Mucosa of stomach (tissue), 1 donor: Measurements from ENCODE around the gene CLDN20.

ENCODE experiments used
- H3K27me3 ChIP-seq: one replicate; pipeline ENCODE4 v1.7.0; 2013; ENCODE audit warnings: mild to moderate bottlenecking, low read length; ENCODE audit not compliant: control insufficient read depth, insufficient read depth
- H3K36me3 ChIP-seq: one replicate; pipeline ENCODE4 v1.7.0; 2013; ENCODE audit warnings: low read length; ENCODE audit not compliant: control insufficient read depth, insufficient read depth
- H3K4me1 ChIP-seq: one replicate; pipeline ENCODE4 v1.7.0; 2013; ENCODE audit warnings: mild to moderate bottlenecking, low read length; ENCODE audit not compliant: control insufficient read depth, insufficient read depth
- H3K4me3 ChIP-seq: one replicate; pipeline ENCODE4 v1.7.0; 2013; ENCODE audit warnings: low read length
- H3K9ac ChIP-seq: one replicate; pipeline ENCODE4 v1.7.0; 2013; ENCODE audit warnings: mild to moderate bottlenecking, low read length, moderate library complexity
- H3K9me3 ChIP-seq: one replicate; pipeline ENCODE4 v1.7.0; 2013; ENCODE audit warnings: mild to moderate bottlenecking, low read length, moderate library complexity; ENCODE audit not compliant: control insufficient read depth
- donor health status: Pancreatic carcinoma.

CLDN20 gene

GRCh38 chr6:155317186-155317585 is 53.4 kb downstream of the CLDN20 start:
- Histone ChIP-seq H3K4me3 (no peak overlapping the region), H3K9ac (no peak overlapping the region), H3K9me3 (no peaks in the 10 kb centered on the region), H3K27me3 (no peaks in the 10 kb centered on the region), H3K36me3 (no peaks in the 10 kb centered on the region), H3K4me1 (no peaks in the 10 kb centered on the region)

- H3K4me1 ChIP-seq, result no peaks in the 10 kb centered on the region
- no peaks in the 10 kb centered on the region for H3K27me3 ChIP-seq
- H3K9me3 ChIP-seq, result no peaks in the 10 kb centered on the region
- no peaks in the 10 kb centered on the region for H3K36me3 ChIP-seq
- no peak overlapping the region for H3K9ac ChIP-seq
- H3K4me3 ChIP-seq, result no peak overlapping the region
Measured at GRCh38 chr6:155319902-155320301, 56.1 kb downstream of the CLDN20 start.

- H3K27me3 ChIP-seq, result no peaks in the 10 kb centered on the region
- H3K4me1 ChIP-seq, result peaks cover 8% of the 10 kb centered on the region
- H3K9me3 ChIP-seq, result no peaks in the 10 kb centered on the region
- H3K36me3 ChIP-seq, result no peaks in the 10 kb centered on the region
- no peak overlapping the region for H3K4me3 ChIP-seq
- no peak overlapping the region for H3K9ac ChIP-seq
Measured at GRCh38 chr6:155324172-155324571, 60.4 kb downstream of the CLDN20 start.

- H3K27me3 ChIP-seq, result no peaks in the 10 kb centered on the region
- no peak overlapping the region for H3K9ac ChIP-seq
- no peak overlapping the region for H3K4me3 ChIP-seq
- peaks cover 9% of the 10 kb centered on the region for H3K4me1 ChIP-seq
- H3K36me3 ChIP-seq, result no peaks in the 10 kb centered on the region
- no peaks in the 10 kb centered on the region for H3K9me3 ChIP-seq
Measured at GRCh38 chr6:155324993-155325392, 61.2 kb downstream of the CLDN20 start.

GRCh38 chr6:155325700-155326516 is 62.1 kb downstream of the CLDN20 start:
- no peaks in the 10 kb centered on the region for H3K9me3 ChIP-seq
- no peak overlapping the region for H3K9ac ChIP-seq
- H3K36me3 ChIP-seq, result no peaks in the 10 kb centered on the region
- peaks cover 9% of the 10 kb centered on the region for H3K4me1 ChIP-seq
- H3K4me3 ChIP-seq, result no peak overlapping the region
- no peaks in the 10 kb centered on the region for H3K27me3 ChIP-seq
